Fibroblast of peridontal ligament (primary cell): Measurements from ENCODE around the gene HLA-A.

Experiments
- DNase-seq: peaks from one replicate; pipeline ENCODE4 v3.0.0-alpha.2; 2010; ENCODE audit errors: extremely low read depth

Gene HLA-A

DNA sequence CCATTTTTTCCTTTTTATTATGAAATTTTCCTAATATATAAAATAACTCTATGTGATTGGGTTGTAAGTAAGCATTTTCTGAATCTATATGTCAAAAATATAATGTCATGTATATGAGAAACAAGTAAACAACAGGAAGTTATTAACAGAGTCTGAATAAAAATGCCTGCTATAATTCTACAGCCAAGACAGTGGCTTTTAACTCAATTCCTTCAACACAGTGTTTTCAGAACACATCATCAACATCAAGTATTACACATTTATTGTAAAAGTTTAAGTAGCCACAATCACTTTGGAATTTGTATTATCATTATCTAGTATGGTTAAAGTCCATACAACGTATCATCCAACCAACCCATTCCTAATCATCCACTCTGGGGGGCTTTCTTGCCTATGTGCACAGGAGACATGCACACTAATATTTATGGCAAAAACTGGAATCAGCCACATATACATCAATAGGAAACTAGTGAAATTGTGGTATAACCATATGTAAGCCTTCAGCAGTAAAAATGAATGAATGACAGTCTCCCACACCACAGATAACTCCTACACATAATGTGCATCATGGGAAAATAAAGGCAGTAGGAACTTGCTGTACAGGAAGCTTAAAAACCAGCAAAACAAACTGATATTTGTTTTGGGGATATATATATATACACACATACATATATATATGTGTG lies 6.9 kb upstream of the HLA-A start:
- no peak for DNase-seq

DNA sequence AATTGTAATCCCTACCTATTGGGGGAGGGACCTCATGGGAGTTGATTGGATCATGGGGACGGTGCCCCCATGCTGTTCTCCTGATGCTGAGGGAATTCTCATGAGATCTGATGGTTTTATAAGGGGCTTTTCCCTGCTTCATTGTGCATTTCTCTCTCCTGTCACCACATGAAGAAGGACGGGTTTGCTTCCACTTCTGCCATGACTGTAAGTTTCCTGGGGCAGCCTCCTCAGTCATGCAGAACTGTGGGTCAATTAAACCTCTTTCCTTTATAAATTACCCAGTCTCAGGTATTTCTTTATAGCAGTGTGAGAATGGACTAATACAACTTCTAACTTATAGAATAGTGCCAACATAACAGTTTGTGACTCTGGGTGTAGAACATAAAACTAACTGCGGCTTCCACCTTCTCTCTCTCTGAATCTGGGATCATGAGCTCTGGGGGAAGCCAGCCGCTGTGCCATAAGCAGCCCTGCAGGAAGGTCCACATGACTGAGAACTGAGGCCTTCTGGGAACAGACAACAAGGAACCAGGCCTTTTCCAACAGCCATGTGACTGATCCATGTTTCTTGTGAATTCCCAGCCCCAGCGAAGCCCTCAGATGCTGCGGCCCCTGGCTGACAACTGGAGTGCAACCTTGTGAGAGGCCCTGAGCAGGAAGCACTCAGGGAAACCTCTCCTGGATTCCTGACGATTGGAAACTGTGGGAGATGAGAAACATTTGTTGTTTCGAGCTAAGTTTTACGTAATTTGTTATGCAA lies 3.4 kb upstream of the HLA-A start:
- no peak for DNase-seq

DNA sequence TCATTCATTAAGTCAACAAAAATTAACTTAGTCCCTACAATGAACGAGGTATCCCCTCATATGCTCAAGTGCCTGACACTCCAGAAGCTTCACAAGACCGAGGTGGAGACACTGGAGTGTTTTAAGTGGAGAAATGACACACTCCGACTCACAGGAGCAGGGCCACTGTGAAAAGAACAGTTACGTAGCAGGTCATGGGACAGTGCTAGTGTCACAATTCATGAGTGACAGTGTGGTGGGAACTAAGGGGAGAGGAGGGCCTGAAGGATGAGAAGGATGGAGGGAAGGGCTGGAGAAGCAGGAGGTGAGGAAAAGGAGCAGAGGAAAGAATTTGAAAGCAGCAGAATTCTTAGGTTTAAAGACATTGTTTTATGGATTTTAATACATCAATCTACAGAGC lies 1.3 kb upstream of the HLA-A start:
- no peak for DNase-seq

DNA sequence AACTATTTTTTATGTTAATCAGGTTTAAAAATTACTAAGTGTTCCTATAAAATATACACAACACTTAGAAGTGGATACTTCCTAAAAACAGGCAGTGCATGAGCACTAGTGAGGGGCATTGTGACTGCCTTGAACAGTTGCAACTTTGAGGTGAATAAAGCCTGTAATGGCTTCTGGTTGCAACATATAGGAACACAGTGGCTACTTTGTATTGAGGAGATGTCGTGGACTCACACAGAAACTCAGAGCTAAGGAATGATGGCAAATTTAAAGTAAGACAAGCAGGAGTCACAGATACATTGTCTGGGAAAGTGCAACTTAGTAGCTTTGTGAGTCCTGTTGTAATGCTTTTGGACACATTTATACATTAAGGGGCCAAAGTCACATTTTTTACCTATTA lies 861 bp upstream of the HLA-A start:
- peak; percentile 44 for DNase-seq

DNA sequence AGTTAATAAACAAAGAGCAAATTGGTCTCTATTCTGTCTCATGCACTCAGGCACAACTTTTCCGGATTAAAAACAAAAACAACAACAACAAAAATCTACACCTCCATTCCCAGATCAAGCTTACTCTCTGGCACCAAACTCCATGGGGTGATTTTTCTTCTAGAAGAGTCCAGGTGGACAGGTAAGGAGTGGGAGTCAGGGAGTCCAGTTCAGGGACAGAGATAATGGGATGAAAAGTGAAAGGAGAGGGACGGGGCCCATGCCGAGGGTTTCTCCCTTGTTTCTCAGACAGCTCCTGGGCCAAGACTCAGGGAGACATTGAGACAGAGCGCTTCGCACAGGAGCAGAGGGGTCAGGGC lies 437 bp upstream of the HLA-A start:
- DNase-seq: no peak

DNA sequence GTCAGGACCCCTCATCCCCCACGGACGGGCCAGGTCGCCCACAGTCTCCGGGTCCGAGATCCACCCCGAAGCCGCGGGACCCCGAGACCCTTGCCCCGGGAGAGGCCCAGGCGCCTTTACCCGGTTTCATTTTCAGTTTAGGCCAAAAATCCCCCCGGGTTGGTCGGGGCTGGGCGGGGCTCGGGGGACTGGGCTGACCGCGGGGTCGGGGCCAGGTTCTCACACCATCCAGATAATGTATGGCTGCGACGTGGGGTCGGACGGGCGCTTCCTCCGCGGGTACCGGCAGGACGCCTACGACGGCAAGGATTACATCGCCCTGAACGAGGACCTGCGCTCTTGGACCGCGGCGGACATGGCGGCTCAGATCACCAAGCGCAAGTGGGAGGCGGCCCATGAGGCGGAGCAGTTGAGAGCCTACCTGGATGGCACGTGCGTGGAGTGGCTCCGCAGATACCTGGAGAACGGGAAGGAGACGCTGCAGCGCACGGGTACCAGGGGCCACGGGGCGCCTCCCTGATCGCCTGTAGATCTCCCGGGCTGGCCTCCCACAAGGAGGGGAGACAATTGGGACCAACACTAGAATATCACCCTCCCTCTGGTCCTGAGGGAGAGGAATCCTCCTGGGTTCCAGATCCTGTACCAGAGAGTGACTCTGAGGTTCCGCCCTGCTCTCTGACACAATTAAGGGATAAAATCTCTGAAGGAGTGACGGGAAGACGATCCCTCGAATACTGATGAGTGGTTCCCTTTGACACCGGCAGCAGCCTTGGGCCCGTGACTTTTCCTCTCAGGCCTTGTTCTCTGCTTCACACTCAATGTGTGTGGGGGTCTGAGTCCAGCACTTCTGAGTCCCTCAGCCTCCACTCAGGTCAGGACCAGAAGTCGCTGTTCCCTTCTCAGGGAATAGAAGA lies 978 bp downstream of the HLA-A start:
- no peak for DNase-seq

DNA sequence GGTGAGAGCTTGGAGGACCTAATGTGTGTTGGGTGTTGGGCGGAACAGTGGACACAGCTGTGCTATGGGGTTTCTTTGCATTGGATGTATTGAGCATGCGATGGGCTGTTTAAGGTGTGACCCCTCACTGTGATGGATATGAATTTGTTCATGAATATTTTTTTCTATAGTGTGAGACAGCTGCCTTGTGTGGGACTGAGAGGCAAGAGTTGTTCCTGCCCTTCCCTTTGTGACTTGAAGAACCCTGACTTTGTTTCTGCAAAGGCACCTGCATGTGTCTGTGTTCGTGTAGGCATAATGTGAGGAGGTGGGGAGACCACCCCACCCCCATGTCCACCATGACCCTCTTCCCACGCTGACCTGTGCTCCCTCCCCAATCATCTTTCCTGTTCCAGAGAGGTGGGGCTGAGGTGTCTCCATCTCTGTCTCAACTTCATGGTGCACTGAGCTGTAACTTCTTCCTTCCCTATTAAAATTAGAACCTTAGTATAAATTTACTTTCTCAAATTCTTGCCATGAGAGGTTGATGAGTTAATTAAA lies 3.0 kb downstream of the HLA-A start:
- DNase-seq: no peak

DNA sequence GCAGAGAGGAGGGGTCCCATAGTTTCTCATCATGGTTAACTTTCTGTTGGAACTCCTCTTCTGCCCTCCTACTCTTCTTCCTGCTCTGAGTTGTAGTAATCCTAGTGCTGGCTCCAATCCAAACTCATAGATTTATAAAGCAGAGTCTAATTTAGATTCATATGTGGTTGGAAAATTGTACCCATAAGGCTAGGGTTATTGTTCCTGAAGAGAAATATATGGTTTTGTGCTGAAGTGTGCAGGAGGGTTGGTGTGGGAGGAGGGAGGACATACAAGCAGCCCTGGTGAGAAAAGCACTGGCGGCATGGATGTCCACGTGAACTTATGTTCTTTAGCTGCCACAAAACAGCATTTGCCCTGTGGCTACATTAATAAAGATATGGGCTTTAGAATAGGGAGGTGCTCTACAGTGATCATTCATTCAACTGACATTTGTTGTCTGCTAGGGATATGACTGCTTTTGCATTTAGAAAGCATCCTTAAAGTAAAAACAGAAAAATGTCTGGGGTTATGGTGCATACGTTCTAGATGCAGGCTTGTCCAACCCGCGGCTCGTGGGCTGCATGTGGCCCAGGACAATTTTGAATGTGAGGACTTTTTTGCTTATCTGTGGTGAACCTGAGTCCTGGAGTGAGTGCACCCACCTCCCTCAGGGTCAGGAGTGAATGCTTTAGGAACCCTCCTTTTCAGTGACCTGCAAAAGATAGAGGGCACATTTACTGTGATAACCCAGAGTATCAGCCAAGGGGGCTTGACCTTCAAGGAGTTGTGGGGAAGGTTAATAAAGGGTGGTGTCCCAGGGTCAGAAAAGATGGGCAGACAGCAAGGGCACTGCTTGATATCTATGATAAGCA lies 4.1 kb downstream of the HLA-A start:
- no peak for DNase-seq

DNA sequence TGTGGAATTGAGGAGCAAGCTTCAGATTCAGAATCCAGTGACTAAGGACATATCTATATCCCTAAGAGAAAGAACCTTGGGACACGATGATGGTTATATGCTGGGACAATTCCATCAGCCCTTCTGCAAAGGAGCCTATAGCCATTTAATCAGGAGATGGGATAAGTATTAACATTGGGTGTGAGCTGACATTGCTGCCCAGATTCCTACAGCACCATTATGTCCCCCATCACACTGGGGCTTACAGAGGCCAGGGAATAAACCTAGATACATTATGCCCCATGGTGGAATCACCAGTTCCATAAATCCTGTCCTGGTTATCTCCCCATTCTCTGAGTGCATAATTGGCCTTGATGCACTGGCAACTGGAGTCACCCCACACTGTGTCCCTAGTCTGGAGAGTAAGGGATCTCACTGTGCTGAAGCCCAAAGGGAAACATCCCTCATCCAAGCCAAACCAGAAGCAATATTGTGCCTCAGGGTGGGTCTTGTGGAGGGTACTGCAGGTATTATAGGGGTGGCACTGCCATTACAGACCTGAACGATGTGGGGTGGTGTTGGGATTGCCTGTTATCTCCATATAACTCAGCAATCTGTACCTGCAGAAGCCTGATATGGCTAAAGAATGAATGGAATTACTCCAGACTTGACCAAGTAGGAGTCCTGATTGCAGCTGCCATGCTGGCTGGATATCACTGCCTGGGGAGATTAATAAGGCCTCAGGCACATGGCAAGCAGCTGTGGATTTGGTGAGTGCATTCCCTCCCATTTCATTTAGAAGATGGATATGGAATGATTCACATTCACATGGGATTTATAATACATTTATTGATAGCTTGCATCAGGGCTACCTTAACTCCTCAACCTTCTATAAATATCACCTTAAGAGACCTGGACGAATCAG lies 5.0 kb downstream of the HLA-A start:
- no peak for DNase-seq

DNA sequence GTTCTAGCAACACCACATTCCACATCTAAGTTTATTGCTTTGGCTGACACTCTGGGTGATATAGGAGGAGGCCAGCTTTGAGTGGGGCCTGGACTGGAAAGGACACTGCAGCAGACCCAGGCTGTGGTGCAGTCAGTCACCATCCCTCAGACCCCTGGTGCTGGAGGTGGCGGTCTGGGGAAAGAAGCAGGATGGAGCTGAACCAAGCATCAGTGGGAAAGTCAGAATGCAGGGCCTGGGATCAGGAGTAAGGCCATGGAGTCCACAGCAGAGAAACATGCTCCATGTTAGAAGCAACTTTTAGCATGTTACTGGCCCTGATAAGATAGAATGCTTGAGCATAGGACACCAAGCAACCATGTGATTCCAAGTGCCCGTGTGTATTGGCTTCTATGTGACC lies 5.9 kb downstream of the HLA-A start:
- no peak for DNase-seq

DNA sequence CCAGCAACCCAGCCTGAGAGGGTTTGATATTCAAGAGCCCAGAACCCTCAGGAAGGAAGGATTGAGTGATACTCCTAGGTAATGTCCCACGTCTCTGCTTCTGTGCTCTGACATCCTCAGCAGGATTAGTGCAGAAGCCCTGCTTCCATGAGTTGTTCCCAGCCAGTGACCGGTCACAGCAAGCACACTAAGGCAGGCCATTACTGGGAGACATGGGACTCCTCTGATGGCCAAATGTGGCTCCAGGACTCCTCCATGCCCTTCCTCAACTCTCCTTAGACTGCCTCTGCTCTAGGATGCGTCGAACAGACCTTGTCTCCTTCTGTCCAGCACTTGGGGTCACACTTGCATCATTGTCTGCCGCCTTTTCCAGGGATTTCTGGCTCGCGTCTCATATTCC lies 7.6 kb downstream of the HLA-A start:
- DNase-seq: no peak

DNA sequence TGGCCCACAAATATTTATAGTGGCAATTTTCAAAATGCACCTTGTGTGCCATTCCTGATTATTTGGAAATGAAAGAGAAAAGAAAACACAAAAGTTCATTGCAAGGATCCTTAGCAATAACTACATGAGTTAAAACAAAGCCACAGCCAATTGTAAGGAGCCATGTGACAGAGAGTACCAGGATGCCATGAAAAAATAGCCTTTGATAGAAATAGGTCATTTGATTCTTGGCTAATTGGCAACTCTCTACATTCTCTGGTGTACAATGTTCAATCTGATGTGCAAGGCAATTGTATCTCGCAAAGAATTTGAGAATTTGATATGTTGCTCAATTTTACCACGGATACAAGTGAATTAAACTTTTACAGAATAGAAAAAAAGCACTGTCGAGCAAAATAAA lies 9.6 kb downstream of the HLA-A start:
- no peak for DNase-seq

DNA sequence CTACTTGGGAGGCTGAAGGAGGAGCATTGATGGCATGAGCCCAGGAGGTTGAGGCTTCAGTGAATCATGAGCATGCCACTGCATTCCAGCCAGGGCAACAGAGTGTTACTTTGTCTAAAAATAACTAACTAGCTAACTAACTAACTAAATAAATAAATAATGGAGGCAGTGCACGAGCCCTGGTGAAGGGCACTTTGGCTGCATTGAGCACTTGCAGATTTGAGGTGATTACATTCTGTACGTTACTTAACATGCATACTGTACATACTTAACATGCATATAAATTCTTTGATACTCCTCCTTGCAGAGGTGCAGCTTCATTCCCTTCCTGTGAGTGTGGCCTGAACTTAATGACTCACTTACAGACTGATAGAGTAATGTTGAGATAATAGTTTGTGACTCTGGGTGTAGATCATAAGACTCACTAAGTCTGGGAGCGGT lies 10.7 kb downstream of the HLA-A start:
- peak; percentile 86 for DNase-seq

DNA sequence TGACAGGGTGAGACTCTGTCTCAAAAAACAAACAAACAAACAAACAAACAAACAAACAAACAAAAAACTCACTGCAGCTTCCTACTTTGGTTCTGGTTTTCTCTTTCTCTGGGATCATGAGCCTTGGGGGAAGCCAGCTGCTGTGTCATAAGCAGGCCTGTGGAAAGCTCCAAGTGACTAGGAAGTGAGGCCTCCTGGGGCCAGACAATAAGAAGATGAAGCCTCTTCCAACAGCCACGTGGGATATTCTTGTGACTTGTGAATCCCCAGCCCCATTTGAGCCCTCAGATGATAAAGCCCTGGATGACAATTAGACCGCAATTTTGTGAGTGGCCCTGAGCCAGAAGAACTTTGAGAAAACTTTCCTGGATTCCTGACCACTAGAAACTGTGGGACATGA lies 11.4 kb downstream of the HLA-A start:
- DNase-seq: no peak

DNA sequence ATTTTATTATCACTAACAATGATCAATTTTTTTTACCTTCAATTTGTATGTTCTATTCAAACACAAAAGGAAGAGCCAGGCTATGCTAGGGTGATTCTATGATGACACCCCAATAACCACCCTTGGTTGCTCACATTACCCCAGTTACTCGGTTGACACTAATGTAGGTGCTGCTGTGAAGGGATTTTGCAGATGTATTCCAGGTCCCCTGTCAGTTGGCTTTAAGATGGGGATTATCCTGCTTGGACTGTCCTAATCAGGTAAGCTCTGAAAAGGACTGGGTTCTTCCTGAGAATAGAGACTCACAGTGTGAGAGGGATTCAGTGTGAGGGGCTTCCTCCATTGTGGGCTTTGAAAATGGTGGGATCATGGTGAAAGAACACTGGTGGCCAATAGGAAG lies 11.9 kb downstream of the HLA-A start:
- no peak for DNase-seq

DNA sequence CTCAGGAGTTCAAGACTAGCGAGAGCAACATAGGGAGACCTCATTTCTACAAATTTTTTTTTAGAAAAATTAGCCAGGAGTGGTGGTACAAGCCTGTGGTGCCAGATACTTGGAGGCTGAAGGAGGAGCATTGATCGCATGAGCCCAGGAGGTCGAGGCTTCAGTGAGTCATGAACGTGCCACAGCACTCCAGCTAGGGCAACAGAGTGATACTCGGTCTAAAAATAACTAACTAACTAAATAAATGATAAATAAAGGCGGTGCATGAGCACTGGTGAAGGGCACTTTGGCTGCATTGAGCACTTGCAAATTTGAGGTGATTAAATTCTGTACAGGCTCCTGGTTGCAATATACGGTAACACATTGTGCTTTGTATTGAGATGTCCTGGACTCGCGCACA lies 13.5 kb downstream of the HLA-A start:
- DNase-seq: no peak

DNA sequence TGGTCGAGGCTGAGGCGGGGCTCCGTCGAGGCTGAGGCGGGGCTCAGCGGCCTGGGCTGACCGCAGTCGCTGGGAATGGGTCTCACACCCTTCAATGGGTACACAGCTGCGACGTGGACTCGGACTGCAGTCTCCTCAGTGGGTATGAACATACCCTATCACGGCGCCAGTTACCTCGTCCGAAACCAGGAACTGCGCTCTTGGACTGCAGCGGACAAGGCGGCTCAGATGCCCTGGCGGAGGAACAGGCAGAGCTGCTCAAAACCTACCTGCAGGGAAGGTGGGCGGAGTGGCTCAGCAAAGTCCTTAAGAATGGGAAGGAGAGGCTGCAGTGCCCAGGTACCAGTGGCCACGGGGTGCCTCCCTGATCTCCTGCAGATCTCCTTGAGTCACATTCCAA lies 14.2 kb downstream of the HLA-A start:
- no peak for DNase-seq

DNA sequence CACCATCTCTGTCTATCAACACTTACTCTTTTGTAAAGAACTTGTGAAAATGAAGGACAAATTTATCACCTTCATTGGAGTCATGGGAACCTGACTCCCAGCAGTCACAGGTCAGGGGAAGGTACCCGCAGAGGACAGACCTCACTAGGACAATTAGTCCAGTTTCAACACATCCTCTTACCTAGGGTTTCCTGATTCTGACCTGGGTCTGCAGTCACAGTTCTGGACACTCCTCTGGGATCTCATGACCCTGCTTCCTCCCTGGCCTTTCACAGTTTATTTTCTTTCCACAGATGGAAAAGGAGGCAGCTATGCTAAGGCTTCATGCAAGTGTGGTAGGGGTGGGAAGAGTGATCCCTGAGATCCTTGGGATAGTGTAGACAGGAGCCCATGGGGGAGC lies 15.7 kb downstream of the HLA-A start:
- no peak for DNase-seq

DNA sequence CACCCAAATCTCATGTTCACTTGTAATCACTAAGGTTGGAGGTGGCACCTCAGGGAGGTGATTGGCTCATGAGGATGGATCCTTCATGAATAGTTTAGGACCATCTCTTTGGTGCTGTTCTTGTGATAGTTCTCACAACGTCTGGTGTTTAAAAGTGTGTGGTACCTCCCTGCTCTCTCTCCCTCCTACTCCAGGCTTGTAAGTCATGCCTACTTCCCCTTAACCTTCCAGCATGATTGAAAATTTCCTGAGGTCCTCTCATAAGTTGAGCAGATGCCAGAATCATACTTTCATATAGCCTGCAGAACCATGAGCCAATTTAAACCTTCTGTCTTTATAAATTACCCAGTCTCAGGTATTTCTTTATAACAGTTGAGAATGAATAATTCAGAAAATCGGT lies 16.6 kb downstream of the HLA-A start:
- no peak for DNase-seq

DNA sequence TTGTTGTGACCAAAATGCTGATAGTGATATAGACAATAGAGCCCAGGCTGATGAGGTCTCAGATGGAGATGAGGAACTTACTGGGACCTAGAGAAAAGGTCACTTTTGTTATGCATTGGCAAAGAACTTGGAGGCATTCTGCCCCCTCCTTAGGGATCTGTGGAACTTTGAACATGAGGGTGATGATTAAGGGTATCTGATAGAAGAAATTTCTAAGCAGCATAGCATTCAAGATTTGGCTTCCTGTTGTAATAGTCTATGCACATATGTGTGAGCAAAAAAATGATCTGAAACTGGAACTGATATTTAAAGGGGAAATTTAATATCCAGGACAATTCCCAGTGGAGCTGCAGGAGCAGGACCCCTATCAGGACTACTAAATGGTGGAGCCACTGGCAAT lies 17.1 kb downstream of the HLA-A start:
- no peak for DNase-seq
